Activated T-helper 2 cell treated with anti-CD3 and anti-CD28 coated beads, Interferon-gamma antibody, Interleukin-2, Interleukin-4, amounts not matched to agents 10 μg/mL and 5 μg/mL and 100 μg/mL, durations not matched to agents 14 hours and 24 hours and 36 hours (primary cell): ENCODE measurements around the gene WFDC5. TPM values are rescaled to one million over a fixed set of nuclear protein-coding genes. Genes with fewer than 3 reads are reported as not detected.
"Not testable (repeated sequence)": the region's sequence is repeated elsewhere in the genome, so short reads cannot be mapped to it uniquely, and the experiment has no call there.

Experiments used
- DNase-seq: peaks from one replicate; pipeline ENCODE4 v3.0.0; 2021; ENCODE audit warnings: low spot score
- H3K27ac Mint-ChIP-seq: one replicate; pipeline ENCODE4 v1.8.0; 2021; ENCODE audit warnings: mixed read lengths
- H3K27me3 Mint-ChIP-seq: one replicate; pipeline ENCODE4 v1.8.0; 2021; ENCODE audit warnings: low read depth, mixed read lengths
- H3K36me3 Mint-ChIP-seq: one replicate; pipeline ENCODE4 v1.8.0; 2021; ENCODE audit warnings: low read depth, mixed read lengths
- H3K4me1 Mint-ChIP-seq: one replicate; pipeline ENCODE4 v1.8.0; 2021; ENCODE audit warnings: low read depth, mixed read lengths
- H3K4me3 Mint-ChIP-seq: one replicate; pipeline ENCODE4 v1.8.0; 2021; ENCODE audit warnings: low read depth, mild to moderate bottlenecking, moderate library complexity, mixed read lengths
- H3K9me3 Mint-ChIP-seq: one replicate; pipeline ENCODE4 v1.8.0; 2021; ENCODE audit warnings: mixed read lengths
- intact Hi-C: fragments of 100-400 bp; cut with micrococcal nuclease; formaldehyde crosslinking; loops from one replicate; pipeline ENCODE4 v1.15.1; 2023
- total RNA-seq: library from RNA; stranded (reverse); gene quantifications from 2 replicates; pipeline ENCODE4 v1.2.3, GENCODE V29; 2022

Gene WFDC5
- total RNA-seq = not detected in 2 replicates

GRCh38 chr20:45114465-45115385, at the start of gene WFDC5:
Gene WFDC5 (minus strand): TSS chr20:45115174. CDS start chr20:45115083, 91 bp downstream.
- intact Hi-C loops = no loop called here
- Mint-ChIP-seq H3K27me3 (peaks cover 11% of the 10 kb centered on the region), H3K36me3 (no peaks in the 10 kb centered on the region), H3K9me3 (no peaks in the 10 kb centered on the region), H3K27ac (no peak within 1 kb of the TSS), H3K4me1 (no peaks in the 10 kb centered on the region), H3K4me3 (no peak within 1 kb of the TSS)
- DNase-seq = no peak

GRCh38 chr20:45163083-45163803, 48.3 kb upstream of the WFDC5 start:
- Mint-ChIP-seq H3K4me1 (no peaks in the 10 kb centered on the region), H3K36me3 (no peaks in the 10 kb centered on the region), H3K4me3 (no peak overlapping the region), H3K27me3 (peaks cover 25% of the 10 kb centered on the region), H3K27ac (no peak overlapping the region), H3K9me3 (peaks cover 18% of the 10 kb centered on the region)
- intact Hi-C loops = no loop called here
- no peak for DNase-seq

GRCh38 chr20:45157962-45158361, 43.0 kb upstream of the WFDC5 start:
- peaks cover 18% of the 10 kb centered on the region for H3K9me3 Mint-ChIP-seq
- H3K4me3 Mint-ChIP-seq = no peak overlapping the region
- H3K4me1 Mint-ChIP-seq = no peaks in the 10 kb centered on the region
- intact Hi-C loops = no loop called here
- no peaks in the 10 kb centered on the region for H3K36me3 Mint-ChIP-seq
- no peak overlapping the region for H3K27ac Mint-ChIP-seq
- peaks cover 23% of the 10 kb centered on the region for H3K27me3 Mint-ChIP-seq
- DNase-seq = no peak

GRCh38 chr20:45156713-45157112, 41.7 kb upstream of the WFDC5 start:
- no peak for DNase-seq
- Mint-ChIP-seq H3K27ac (no peak overlapping the region), H3K36me3 (no peaks in the 10 kb centered on the region), H3K9me3 (peaks cover 10% of the 10 kb centered on the region), H3K4me1 (no peaks in the 10 kb centered on the region), H3K4me3 (no peak overlapping the region), H3K27me3 (peaks cover 25% of the 10 kb centered on the region)
- intact Hi-C loops = no loop called here

- DNase-seq, intact Hi-C loops, H3K4me3 Mint-ChIP-seq, H3K4me1 Mint-ChIP-seq, H3K36me3 Mint-ChIP-seq, H3K27ac Mint-ChIP-seq: not testable (repeated sequence)
- Mint-ChIP-seq H3K27me3 (peaks cover 24% of the 10 kb centered on the region), H3K9me3 (peaks cover 10% of the 10 kb centered on the region)
Measured at GRCh38 chr20:45154794-45155193, 39.8 kb upstream of the WFDC5 start.

- no peak overlapping the region for H3K27ac Mint-ChIP-seq
- no peak overlapping the region for H3K4me3 Mint-ChIP-seq
- peaks cover 23% of the 10 kb centered on the region for H3K27me3 Mint-ChIP-seq
- no peaks in the 10 kb centered on the region for H3K36me3 Mint-ChIP-seq
- peaks cover 9% of the 10 kb centered on the region for H3K9me3 Mint-ChIP-seq
- DNase-seq = no peak
- no peaks in the 10 kb centered on the region for H3K4me1 Mint-ChIP-seq
- intact Hi-C loops = no loop called here
Measured at GRCh38 chr20:45154183-45154582, 39.2 kb upstream of the WFDC5 start.

- intact Hi-C loops = no loop called here
- Mint-ChIP-seq H3K9me3 (peaks cover 5% of the 10 kb centered on the region), H3K27ac (no peak overlapping the region), H3K4me1 (no peaks in the 10 kb centered on the region), H3K4me3 (no peak overlapping the region), H3K27me3 (peaks cover 19% of the 10 kb centered on the region), H3K36me3 (no peaks in the 10 kb centered on the region)
- DNase-seq = no peak
Measured at GRCh38 chr20:45153752-45154151, 38.8 kb upstream of the WFDC5 start.

GRCh38 chr20:45153147-45153546, 38.2 kb upstream of the WFDC5 start:
- H3K4me1 Mint-ChIP-seq = no peaks in the 10 kb centered on the region
- intact Hi-C loops = no loop called here
- H3K4me3 Mint-ChIP-seq = no peak overlapping the region

GRCh38 chr20:45152405-45152804, 37.4 kb upstream of the WFDC5 start:
- H3K27ac Mint-ChIP-seq = no peak overlapping the region
- DNase-seq = no peak
- no peaks in the 10 kb centered on the region for H3K4me1 Mint-ChIP-seq
- intact Hi-C loops = no loop called here
- H3K4me3 Mint-ChIP-seq = no peak overlapping the region
- peaks cover 16% of the 10 kb centered on the region for H3K27me3 Mint-ChIP-seq
- no peaks in the 10 kb centered on the region for H3K9me3 Mint-ChIP-seq
- H3K36me3 Mint-ChIP-seq = no peaks in the 10 kb centered on the region

More at GRCh38 chr20:45153147-45153546, 38.2 kb upstream of the WFDC5 start:
- no peak overlapping the region for H3K27ac Mint-ChIP-seq
- peaks cover 16% of the 10 kb centered on the region for H3K27me3 Mint-ChIP-seq
- no peaks in the 10 kb centered on the region for H3K36me3 Mint-ChIP-seq
- no peak for DNase-seq
- H3K9me3 Mint-ChIP-seq = no peaks in the 10 kb centered on the region

GRCh38 chr20:45149062-45149461, 34.1 kb upstream of the WFDC5 start:
- no peaks in the 10 kb centered on the region for H3K4me1 Mint-ChIP-seq
- H3K27ac Mint-ChIP-seq = no peak overlapping the region
- peaks cover 15% of the 10 kb centered on the region for H3K27me3 Mint-ChIP-seq
- no peaks in the 10 kb centered on the region for H3K36me3 Mint-ChIP-seq
- H3K4me3 Mint-ChIP-seq = no peak overlapping the region
- no peak for DNase-seq
- intact Hi-C loops = no loop called here
- no peaks in the 10 kb centered on the region for H3K9me3 Mint-ChIP-seq

GRCh38 chr20:45140836-45141235, 25.9 kb upstream of the WFDC5 start:
- Mint-ChIP-seq H3K36me3 (no peaks in the 10 kb centered on the region), H3K27me3 (peaks cover 12% of the 10 kb centered on the region), H3K9me3 (no peaks in the 10 kb centered on the region), H3K4me1 (no peaks in the 10 kb centered on the region), H3K27ac (no peak overlapping the region), H3K4me3 (no peak overlapping the region)
- intact Hi-C loops = no loop called here
- DNase-seq = no peak

- peaks cover 11% of the 10 kb centered on the region for H3K27me3 Mint-ChIP-seq
- H3K4me1 Mint-ChIP-seq, DNase-seq, H3K9me3 Mint-ChIP-seq, H3K4me3 Mint-ChIP-seq, H3K27ac Mint-ChIP-seq, H3K36me3 Mint-ChIP-seq: not testable (repeated sequence)
- intact Hi-C loops = loop anchor here (5.0 kb wide), 1 partner anchor 152 kb away; no protein-coding TSS in a partner anchor
Measured at GRCh38 chr20:45139733-45140375, 24.9 kb upstream of the WFDC5 start.
